Stomach (tissue), 4 donors: ENCODE data around the gene PPP3CA.

Experiments
- CTCF ChIP-seq, 7 experiments: fragments of 450-650 bp in 4 of 7; fragments of 200-600 bp in 3 of 7; sonication (generic) in 3 of 7; IDR thresholded peaks; one replicate each; pipeline ENCODE4 v1.5.1; 2016 to 2019; ENCODE audit warnings: antibody characterized with exemption in 7 of 7, control low read depth in 2 of 7, mild to moderate bottlenecking in 1 of 7
- POLR2A ChIP-seq, 4 donors: fragments of 450-650 bp; IDR thresholded peaks; one replicate each; pipeline ENCODE4 v1.6.1; 2016; ENCODE audit warnings: antibody characterized with exemption in 4 of 4, control low read depth in 2 of 4, mild to moderate bottlenecking in 1 of 4, moderate library complexity in 1 of 4

GRCh38 chr4:100989401-100989800 is 357.9 kb downstream of the PPP3CA start:
- TF ChIP-seq CTCF (IDR thresholded peaks at IDR 0.05) (no peak), POLR2A (IDR thresholded peaks at IDR 0.05) (no peak)
